NT2/D1 (cell line): ENCODE data around the gene CDK14.

Source experiments
- SUZ12 ChIP-seq: IDR thresholded peaks from 2 replicates; pipeline ENCODE4 v1.6.1; 2011; ENCODE audit not compliant: insufficient read length, insufficient read depth; ENCODE audit errors: extremely low read depth
- YY1 ChIP-seq: IDR thresholded peaks from 2 replicates; pipeline ENCODE4 v1.6.1; 2011; ENCODE audit not compliant: insufficient read length, insufficient read depth

- TF ChIP-seq SUZ12, result no peak
- no peak for TF ChIP-seq YY1
These were observed 234.2 kb downstream of the CDK14 start for GRCh38 chr7:90830308-90830707.
